Smooth muscle cell (in vitro differentiated cells): ENCODE results near the gene DCST2. TPM values are rescaled to one million over a fixed set of nuclear protein-coding genes. Genes with fewer than 3 reads are reported as not detected.

ENCODE experiments used
- DNase-seq: peaks from one replicate; lab custom pipeline; 2025; ENCODE audit not compliant: unreplicated experiment; lab: John Stamatoyannopoulos, UW
- H2AFZ ChIP-seq: fragments of 200-600 bp; sonication (generic); 2 replicates; pipeline ENCODE4 v1.6.0; 2016; ENCODE audit warnings: antibody characterized with exemption, low read depth, mild to moderate bottlenecking
- H3F3A ChIP-seq: fragments of 200-600 bp; sonication (generic); 2 replicates; pipeline ENCODE4 v1.6.0; 2017; ENCODE audit warnings: antibody characterized with exemption, low read depth
- H3K27ac ChIP-seq: fragments of 200-600 bp; sonication (generic); 2 replicates; pipeline ENCODE4 v1.5.1; 2016; ENCODE audit warnings: low read depth, mild to moderate bottlenecking
- H3K27me3 ChIP-seq: fragments of 200-600 bp; sonication (generic); 2 replicates; pipeline ENCODE4 v1.6.1; 2016; ENCODE audit warnings: low read depth, mild to moderate bottlenecking
- H3K36me3 ChIP-seq: fragments of 200-600 bp; sonication (generic); 2 replicates; pipeline ENCODE4 v1.5.1; 2016; ENCODE audit warnings: low read depth
- H3K4me1 ChIP-seq: fragments of 200-600 bp; sonication (generic); 2 replicates; pipeline ENCODE4 v1.5.1; 2016; ENCODE audit warnings: low read depth
- H3K4me2 ChIP-seq: fragments of 200-600 bp; sonication (generic); 2 replicates; pipeline ENCODE4 v1.6.0; 2016; ENCODE audit warnings: mild to moderate bottlenecking
- H3K4me3 ChIP-seq: fragments of 200-600 bp; sonication (generic); 2 replicates; pipeline ENCODE4 v1.5.1; 2016; ENCODE audit warnings: mild to moderate bottlenecking
- H3K79me2 ChIP-seq: fragments of 200-600 bp; sonication (generic); 2 replicates; pipeline ENCODE4 v1.6.0; 2016; ENCODE audit warnings: low read depth, mild to moderate bottlenecking
- H3K9ac ChIP-seq: fragments of 200-600 bp; sonication (generic); 2 replicates; pipeline ENCODE4 v1.6.0; 2016; ENCODE audit warnings: low read depth
- H3K9me3 ChIP-seq: fragments of 200-600 bp; sonication (generic); replicated peaks from 2 replicates; pipeline ENCODE4 v1.5.1; 2016; ENCODE audit warnings: low read depth
- H4K20me1 ChIP-seq: fragments of 200-600 bp; sonication (generic); 2 replicates; pipeline ENCODE4 v1.6.0; 2016; ENCODE audit warnings: low read depth
- WGBS: methylation state at CpG from one replicate; pipeline ENCODE4 v1.1.7; 2016; ENCODE audit warnings: low lambda C conversion rate; 5-methylcytosine and 5-hydroxymethylcytosine counted together
- polyA plus RNA-seq: library from polyadenylated mRNA; unstranded; fragments of >200 nt; fragmentation: Nextera tagmentation; extraction: Ambion mirVana; gene quantifications from 2 replicates; pipeline ENCODE4 v1.2.1, GENCODE V29; 2016
- total RNA-seq: library from RNA; depleted of rRNA; stranded (reverse); fragments of >200 nt; gene quantifications from 2 replicates; pipeline ENCODE4 v1.2.3, GENCODE V29; 2014
- TF ChIP-seq, protein P1 (sequence below): fragments of 200-600 bp; sonication (generic); IDR thresholded peaks from 2 replicates; pipeline ENCODE4 v1.5.1; 2017; ENCODE audit warnings: borderline replicate concordance, mild to moderate bottlenecking, antibody characterized with exemption; ENCODE audit not compliant: insufficient read depth, poor library complexity, severe bottlenecking

DCST2 gene
- total and polyA plus RNA-seq, 2 experiments from 2014 or later = 1.3 TPM; not detected in 1

DNA sequence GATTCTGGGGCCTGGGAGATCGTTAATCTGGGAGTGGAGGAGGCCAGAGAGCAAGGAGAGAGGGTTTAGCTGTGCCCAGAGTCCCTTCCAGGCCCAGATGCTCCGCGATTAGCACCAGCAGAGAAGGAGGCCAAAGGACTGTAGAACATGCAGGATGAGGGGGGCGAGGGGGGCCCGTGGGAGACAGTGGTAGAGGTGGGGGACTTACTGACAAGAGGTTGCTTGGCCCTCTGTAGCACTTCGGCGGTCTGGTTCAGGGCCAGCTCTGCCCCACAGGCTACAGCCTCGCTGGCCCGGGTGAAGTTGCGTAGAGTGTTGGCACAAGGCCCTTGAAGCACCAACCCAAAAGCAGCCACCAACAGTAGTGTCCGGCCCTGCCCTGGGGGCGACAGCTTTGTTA, 695 bp downstream of the DCST2 start:
- H3F3A ChIP-seq = no peaks in the 10 kb centered on the region
- H3K27me3 ChIP-seq = no peaks in the 10 kb centered on the region
- no peak overlapping the region for H3K4me3 ChIP-seq
- no peaks in the 10 kb centered on the region for H3K79me2 ChIP-seq
- no peak for DNase-seq
- no peak overlapping the region for H3K9ac ChIP-seq
- no peaks in the 10 kb centered on the region for H3K9me3 ChIP-seq
- WGBS = 95% methylated on average over 12 of the region's 12 CpGs
- no peak overlapping the region for H3K4me2 ChIP-seq
- H3K27ac ChIP-seq = no peak overlapping the region
- H4K20me1 ChIP-seq = no peaks in the 10 kb centered on the region
- H3K4me1 ChIP-seq = no peaks in the 10 kb centered on the region
- H2AFZ ChIP-seq = no peak overlapping the region
- no peaks in the 10 kb centered on the region for H3K36me3 ChIP-seq
- TF ChIP-seq, protein P1, sequence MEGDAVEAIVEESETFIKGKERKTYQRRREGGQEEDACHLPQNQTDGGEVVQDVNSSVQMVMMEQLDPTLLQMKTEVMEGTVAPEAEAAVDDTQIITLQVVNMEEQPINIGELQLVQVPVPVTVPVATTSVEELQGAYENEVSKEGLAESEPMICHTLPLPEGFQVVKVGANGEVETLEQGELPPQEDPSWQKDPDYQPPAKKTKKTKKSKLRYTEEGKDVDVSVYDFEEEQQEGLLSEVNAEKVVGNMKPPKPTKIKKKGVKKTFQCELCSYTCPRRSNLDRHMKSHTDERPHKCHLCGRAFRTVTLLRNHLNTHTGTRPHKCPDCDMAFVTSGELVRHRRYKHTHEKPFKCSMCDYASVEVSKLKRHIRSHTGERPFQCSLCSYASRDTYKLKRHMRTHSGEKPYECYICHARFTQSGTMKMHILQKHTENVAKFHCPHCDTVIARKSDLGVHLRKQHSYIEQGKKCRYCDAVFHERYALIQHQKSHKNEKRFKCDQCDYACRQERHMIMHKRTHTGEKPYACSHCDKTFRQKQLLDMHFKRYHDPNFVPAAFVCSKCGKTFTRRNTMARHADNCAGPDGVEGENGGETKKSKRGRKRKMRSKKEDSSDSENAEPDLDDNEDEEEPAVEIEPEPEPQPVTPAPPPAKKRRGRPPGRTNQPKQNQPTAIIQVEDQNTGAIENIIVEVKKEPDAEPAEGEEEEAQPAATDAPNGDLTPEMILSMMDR = no peak

DNA sequence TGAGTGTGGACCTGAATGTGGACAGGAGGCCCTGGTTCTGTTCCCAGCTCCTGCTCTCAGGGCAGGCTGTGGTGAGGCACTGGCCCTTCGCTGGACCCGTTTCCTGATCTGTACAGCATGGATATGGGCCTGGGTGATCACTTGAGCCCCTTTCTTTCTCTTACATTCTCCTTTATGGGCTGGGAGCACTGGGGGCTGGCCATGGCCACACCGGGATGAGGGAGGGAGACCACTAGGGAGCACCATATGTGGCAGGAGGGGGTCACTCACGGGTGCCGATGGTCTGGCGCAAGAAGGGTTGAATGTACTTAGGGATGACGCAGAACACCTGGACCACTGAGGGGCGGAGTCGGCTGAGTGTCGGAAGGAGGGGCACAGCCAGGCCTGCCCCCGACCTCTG, 2.7 kb downstream of the DCST2 start:
- WGBS = 95% methylated on average over 7 of the region's 11 CpGs
- no peaks in the 10 kb centered on the region for H4K20me1 ChIP-seq
- no peak overlapping the region for H3K4me3 ChIP-seq

DNA sequence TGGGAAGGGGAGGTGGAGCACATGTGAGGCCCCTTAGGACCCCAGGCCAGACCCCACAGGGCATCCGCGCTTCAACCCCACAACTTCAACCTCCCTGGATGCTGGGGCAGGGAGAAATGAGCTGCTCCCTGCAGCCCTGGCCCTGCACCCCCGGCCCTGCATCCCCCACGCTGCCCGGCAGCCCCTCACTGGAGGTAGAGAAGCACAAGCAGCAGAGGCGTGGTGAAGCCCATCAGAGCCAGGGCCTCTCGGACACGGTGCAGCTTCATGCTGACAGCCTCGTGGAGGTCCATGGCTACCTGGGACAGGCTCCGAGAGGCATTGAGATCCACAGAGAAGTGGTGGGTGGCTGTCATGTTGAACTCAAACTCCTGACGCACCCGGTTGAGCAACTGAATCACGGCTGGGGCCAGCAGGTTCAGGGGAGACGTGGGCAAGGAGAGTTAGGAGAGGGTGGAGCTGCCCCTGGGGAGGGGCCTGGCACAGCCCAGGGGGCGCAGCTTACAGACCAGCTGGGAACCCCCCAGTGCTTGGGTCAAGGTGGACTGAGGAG, 3.3 kb downstream of the DCST2 start:
- Histone ChIP-seq H3K36me3 (no peaks in the 10 kb centered on the region), H3K27ac (no peak overlapping the region), H3K9me3 (no peaks in the 10 kb centered on the region), H3K9ac (no peak overlapping the region), H3K4me2 (no peak overlapping the region), H4K20me1 (no peaks in the 10 kb centered on the region), H3F3A (no peaks in the 10 kb centered on the region), H3K79me2 (no peaks in the 10 kb centered on the region), H3K4me3 (no peak overlapping the region), H2AFZ (no peak overlapping the region), H3K27me3 (no peaks in the 10 kb centered on the region), H3K4me1 (no peaks in the 10 kb centered on the region)
- DNase-seq = no peak
- WGBS = 93% methylated on average over 14 of the region's 15 CpGs
- TF ChIP-seq, protein P1 = no peak

More for the DNA sequence above, 2.7 kb downstream of the DCST2 start:
- TF ChIP-seq, protein P1 = no peak
- no peak for DNase-seq
- Histone ChIP-seq H2AFZ (no peak overlapping the region), H3K27me3 (no peaks in the 10 kb centered on the region), H3K36me3 (no peaks in the 10 kb centered on the region), H3K27ac (no peak overlapping the region), H3F3A (no peaks in the 10 kb centered on the region), H3K79me2 (no peaks in the 10 kb centered on the region), H3K4me2 (no peak overlapping the region), H3K9me3 (no peaks in the 10 kb centered on the region), H3K4me1 (no peaks in the 10 kb centered on the region), H3K9ac (no peak overlapping the region)

DNA sequence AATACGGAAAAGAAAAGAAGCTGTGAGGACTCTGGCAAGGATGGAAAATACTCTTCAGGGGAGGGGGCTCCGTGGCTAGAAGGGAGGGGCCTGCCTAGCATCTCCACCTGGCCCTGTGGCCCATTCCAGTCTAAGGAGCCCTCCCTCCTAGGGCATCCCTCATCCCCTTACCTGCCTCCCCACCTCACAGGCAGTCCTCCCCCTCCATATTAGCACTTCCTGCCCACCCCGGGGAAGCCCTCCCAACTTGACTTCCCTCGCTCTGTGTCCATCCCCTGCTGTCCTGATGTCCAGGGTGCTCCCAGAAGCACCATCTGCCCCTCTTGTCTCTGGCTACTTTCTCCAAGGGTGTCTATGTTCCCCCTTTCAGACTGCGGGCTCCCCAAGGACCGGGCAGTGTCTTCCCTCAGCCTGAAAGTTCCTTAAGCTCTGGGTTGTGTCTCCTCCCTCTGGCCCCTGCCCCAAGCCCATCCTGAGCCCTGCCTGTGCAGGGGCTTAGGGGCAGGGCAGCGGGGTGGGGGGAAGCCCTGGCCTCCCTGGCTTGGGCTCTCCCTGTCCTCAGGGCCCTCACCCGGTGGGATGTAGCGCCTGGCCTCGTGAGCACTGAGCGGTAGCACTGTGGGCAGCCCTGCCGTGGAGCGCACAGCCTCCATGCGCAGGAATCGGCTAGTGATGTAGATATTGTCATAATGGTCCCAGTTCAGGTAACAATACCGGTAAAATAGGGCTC, 3.9 kb downstream of the DCST2 start:
- H3K4me1 ChIP-seq = no peaks in the 10 kb centered on the region
- no peak overlapping the region for H3K9ac ChIP-seq
- H3K27ac ChIP-seq = no peak overlapping the region
- no peaks in the 10 kb centered on the region for H3K79me2 ChIP-seq
- no peaks in the 10 kb centered on the region for H3F3A ChIP-seq
- no peaks in the 10 kb centered on the region for H3K9me3 ChIP-seq
- TF ChIP-seq, protein P1 = no peak
- no peak overlapping the region for H3K4me3 ChIP-seq
- no peaks in the 10 kb centered on the region for H4K20me1 ChIP-seq
- H2AFZ ChIP-seq = no peak overlapping the region
- WGBS = 81% methylated on average over 15 of the region's 16 CpGs
- no peak for DNase-seq
- H3K36me3 ChIP-seq = no peaks in the 10 kb centered on the region
- H3K4me2 ChIP-seq = no peak overlapping the region
- H3K27me3 ChIP-seq = no peaks in the 10 kb centered on the region
